BJ (cell line): ENCODE data around the gene CPVL. TPM values are rescaled to one million over a fixed set of nuclear protein-coding genes. Genes with fewer than 3 reads are reported as not detected.

ENCODE experiments used
- CTCF ChIA-PET: fragments of 350-600 bp; formaldehyde crosslinking; extraction: SDS; loops from one replicate; lab custom pipeline; 2021; ENCODE audit warnings: antibody characterized with exemption, inconsistent platforms; lab: Yijun Ruan, JAX
- POLR2A ChIA-PET: fragments of 300-600 bp; sonication (Branson Sonifier 250); formaldehyde crosslinking; extraction: SDS; loops from one replicate; lab custom pipeline; 2021; ENCODE audit warnings: antibody characterized with exemption; lab: Charles Lee
- DNase-seq: peaks from one replicate; pipeline ENCODE4 v3.0.0-alpha.2; 2011; ENCODE audit warnings: low read depth
- H3K27me3 ChIP-seq: 2 replicates; pipeline ENCODE4 v1.6.0; 2011; ENCODE audit warnings: low read length; ENCODE audit not compliant: control insufficient read depth, insufficient read depth
- H3K36me3 ChIP-seq: 2 replicates; pipeline ENCODE4 v1.5.1; 2011; ENCODE audit warnings: low read length; ENCODE audit not compliant: control insufficient read depth, insufficient read depth
- H3K4me3 ChIP-seq: 2 replicates; pipeline ENCODE4 v1.5.1; 2011; ENCODE audit warnings: low read depth, mild to moderate bottlenecking, control low read depth, low read length
- polyA minus RNA-seq: library from RNA; depleted of rRNA, polyadenylated mRNA; stranded (reverse); fragments of >200 nt; gene quantifications from 2 replicates; pipeline ENCODE4 v1.2.3, GENCODE V29; 2011; rRNA and poly(A)+ RNA removed
- polyA plus RNA-seq: library from polyadenylated mRNA; depleted of rRNA; stranded (reverse); fragments of >200 nt; gene quantifications from 2 replicates; pipeline ENCODE4 v1.2.3, GENCODE V29; 2011; rRNA removed
- TF ChIP-seq, protein P1 (sequence below): IDR thresholded peaks from 2 replicates; pipeline ENCODE4 v1.5.1; 2011; ENCODE audit warnings: low read depth, mild to moderate bottlenecking, control low read depth, inconsistent platforms, low read length, moderate library complexity; ENCODE audit not compliant: insufficient read depth

CPVL gene
- polyA plus RNA-seq (not detected in 2 replicates), polyA minus RNA-seq (not detected in 2 replicates)

DNA sequence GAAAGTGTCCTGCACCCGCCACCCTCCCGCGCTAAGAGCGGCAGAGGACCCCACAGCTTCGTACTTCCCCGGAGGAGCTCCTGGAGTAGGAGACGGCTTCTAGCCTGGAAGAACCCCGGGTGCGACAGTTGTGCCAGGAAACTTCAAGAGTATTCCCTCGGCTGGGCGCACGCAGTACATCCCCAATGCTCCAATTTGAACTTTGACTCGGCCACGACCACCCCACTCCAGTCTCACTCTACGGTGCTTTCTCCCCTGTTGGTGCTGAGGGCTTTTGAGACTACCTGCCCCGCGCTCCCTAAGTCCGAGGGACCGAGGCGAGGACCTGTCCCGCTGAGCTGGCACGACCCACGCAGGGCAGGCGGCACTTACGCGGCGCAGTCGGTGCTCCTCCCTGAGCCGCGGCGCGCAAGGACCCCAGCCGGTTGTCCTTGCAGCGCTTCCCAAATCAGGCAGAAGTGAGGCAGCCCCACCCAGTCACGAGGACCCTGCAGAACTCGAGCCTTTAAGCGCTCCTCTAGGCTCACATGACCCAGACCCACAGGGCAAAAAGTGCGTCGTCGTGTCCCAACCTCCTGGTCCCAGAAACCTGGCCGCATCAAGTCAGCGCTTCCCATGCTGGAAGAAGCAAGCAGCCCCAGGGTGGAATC, at the start of gene CPVL:
CPVL (minus strand) TSS at position 481 of the 650 bp plus-strand sequence. CDS start 25,476 bp downstream, outside the sequence.
- no peak for DNase-seq
- CTCF ChIA-PET: interaction anchor here (1.3 kb wide), 1 partner anchor 44 kb away, joined by 3 read pairs; no protein-coding TSS in a partner anchor
- POLR2A ChIA-PET: no interaction called here
- Histone ChIP-seq H3K36me3 (no peaks in the 10 kb centered on the region), H3K27me3 (peaks cover 10% of the 10 kb centered on the region), H3K4me3 (no peak within 1 kb of the TSS)
- TF ChIP-seq, protein P1, sequence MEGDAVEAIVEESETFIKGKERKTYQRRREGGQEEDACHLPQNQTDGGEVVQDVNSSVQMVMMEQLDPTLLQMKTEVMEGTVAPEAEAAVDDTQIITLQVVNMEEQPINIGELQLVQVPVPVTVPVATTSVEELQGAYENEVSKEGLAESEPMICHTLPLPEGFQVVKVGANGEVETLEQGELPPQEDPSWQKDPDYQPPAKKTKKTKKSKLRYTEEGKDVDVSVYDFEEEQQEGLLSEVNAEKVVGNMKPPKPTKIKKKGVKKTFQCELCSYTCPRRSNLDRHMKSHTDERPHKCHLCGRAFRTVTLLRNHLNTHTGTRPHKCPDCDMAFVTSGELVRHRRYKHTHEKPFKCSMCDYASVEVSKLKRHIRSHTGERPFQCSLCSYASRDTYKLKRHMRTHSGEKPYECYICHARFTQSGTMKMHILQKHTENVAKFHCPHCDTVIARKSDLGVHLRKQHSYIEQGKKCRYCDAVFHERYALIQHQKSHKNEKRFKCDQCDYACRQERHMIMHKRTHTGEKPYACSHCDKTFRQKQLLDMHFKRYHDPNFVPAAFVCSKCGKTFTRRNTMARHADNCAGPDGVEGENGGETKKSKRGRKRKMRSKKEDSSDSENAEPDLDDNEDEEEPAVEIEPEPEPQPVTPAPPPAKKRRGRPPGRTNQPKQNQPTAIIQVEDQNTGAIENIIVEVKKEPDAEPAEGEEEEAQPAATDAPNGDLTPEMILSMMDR: no peak

DNA sequence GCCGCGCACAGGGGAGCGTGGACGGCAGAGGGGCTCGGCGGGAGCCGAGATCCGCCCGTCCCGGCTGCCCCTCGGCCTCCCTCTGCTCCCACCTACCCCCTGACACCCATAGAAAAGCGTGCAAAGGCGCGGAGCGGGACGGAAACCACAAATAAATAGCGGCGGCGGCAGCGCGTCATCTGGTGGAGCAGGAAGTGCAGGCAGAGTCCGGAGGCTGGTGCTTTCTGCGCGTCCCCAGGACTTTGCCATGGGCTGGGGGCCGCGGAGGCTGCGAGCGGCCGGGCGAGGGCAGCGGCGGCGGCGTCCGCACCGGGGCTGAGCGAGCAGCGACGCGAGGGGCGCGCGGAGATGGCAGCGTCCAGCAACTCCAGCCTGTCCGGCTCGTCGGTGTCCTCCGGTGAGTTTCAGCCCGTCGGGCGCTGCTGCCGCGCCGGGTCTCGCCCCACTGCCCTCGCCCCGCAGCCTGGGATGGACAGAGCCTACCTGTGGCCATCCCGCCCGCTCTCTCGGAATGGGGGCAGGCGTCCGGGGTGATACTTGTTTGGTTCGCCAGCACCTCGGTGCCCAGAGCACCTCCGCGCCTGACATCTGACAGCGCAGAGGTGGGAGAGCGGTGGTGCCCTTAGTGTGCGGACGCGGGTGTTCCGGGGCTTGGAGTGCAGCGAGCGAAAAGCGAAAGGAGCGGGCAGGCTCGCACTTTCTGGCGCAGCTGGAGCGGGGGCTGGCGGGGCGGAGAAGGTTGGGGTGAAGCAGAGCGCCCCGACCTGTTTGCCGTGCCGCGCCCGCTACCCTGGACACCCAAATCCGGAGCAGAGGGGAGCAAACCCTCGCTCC, 48.5 kb upstream of the CPVL start, which contains the start of gene CHN2:
CHN2 (plus strand) TSS at position 182 of the 834 bp plus-strand sequence.
- Histone ChIP-seq H3K36me3 (no peaks in the 10 kb centered on the region), H3K27me3 (peaks cover 14% of the 10 kb centered on the region), H3K4me3 (peak within 1 kb of the TSS; percentile 36)
- ChIA-PET POLR2A (no interaction called here), CTCF (interaction anchor here (0.7 kb wide), 1 partner anchor 583 kb away, joined by 3 read pairs; no protein-coding TSS in a partner anchor)
- no peak for DNase-seq
- TF ChIP-seq, protein P1: no peak

DNA sequence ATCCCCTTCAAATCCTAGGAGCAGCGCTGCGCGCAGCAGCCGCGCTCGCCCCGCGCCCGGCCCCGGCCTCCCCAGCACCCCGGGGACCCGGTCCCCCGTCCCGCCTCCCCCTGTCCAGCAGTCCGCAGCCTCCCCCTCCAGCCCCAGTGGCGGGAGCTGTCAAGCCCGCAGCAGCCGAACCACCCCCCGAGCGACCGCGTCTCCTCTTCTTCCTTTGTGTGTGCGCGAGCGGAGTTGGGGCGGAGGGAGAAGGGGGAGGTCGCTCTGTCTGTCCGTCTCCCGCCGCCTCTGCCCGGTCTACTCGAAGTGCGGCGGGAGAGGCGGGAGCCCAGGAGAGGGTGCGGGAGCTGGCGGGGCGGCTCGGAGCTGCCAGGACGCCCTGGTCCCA, 47.9 kb upstream of the CPVL start:
- TF ChIP-seq, protein P1: no peak
- Histone ChIP-seq H3K4me3 (peak overlapping the region; percentile 36), H3K36me3 (no peaks in the 10 kb centered on the region), H3K27me3 (peaks cover 14% of the 10 kb centered on the region)
- ChIA-PET POLR2A (no interaction called here), CTCF (no interaction called here)
- DNase-seq: no peak

DNA sequence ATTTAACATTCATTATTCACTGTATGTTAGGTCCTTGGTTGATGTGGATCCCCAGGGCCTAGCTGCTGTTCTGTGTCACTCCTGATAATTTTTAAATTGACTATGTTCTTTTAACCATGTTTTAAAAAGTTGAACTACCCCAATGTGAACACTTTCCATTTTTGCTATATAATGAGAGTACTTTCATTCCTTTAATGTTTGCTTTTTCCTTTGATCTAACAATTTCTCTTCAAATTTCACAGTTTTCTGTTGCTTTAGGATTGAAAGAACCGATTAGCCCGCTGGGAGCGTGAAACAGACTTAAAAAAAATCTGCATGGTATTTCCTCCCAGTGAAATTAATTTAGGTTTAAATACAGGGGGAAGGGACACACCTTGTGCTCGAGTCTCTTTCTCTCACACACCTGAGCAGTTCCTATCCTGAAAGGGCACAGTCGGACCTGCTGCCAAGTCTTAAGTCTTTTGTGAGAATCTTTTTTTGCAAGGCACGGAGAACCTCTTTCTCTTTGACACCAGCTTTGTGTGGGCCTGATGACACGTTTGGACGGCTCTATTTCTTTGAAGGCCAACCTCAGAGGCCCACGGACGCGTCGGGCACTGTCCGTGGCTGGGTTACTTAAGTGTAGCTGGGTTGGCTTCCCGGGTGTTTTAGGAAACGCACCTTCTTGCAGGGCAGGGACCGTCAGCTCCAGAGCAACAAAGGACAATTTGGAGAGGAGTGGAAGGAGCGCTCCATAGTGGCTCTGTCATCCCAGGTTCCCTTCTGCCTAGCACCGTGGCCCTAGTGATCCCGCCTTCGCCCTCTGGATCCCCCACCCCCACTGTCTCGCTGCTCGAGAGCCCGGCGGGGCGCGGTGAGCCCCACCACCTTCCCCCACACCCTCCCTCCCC, 47.2 kb upstream of the CPVL start:
- H3K36me3 ChIP-seq: no peaks in the 10 kb centered on the region
- POLR2A ChIA-PET: no interaction called here
- no peak overlapping the region for H3K4me3 ChIP-seq
- H3K27me3 ChIP-seq: peaks cover 14% of the 10 kb centered on the region
- no peak for DNase-seq
- CTCF ChIA-PET: no interaction called here
- TF ChIP-seq, protein P1: no peak
